ENCODE results near the gene CDKAL1.
"Not testable (repeated sequence)": the region's sequence is repeated elsewhere in the genome, so short reads cannot be mapped to it uniquely, and the experiment has no call there.

Gene CDKAL1

DNA sequence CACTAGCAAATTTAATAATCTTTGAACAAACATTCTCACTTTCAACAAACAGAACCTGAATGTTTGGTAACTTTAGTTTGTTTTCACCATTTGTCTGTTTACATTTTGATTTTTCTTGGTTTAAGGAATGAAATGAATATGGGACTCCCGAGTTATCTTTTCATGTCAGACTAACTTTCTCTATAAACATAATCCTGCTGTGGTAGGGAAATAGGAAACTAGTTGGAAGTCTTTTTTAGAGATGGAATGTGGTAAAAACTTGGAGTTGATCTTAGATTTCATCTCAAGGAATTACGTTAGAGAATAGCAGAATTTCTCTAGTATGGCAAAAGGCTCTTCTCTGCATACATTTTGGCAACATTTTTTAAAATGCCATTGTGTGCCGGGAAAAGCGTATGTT, 206.5 kb downstream of the CDKAL1 start:
- DNase-seq (ENCODE audit: low read depth, low spot score): no peak

DNA sequence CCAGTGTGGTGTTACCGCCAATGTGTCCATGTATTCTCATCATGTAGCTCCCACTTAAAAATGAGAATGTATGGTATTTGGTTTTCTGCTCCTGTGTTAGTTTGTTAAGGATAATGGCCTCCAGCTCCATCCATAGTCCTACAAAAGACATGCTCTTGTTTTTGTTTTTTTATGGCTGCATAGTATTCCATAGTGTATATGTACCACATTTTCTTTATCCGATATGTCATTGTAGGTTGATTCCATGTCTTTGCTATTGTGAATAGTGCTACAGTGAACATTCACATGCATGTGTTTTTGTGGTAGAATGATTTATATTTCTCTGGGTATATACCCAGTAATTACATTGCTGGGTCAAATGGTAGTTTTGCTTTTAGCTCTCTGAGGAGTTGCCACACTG, 207.2 kb downstream of the CDKAL1 start:
- no peak for DNase-seq (ENCODE audit: low read depth, low spot score)

DNA sequence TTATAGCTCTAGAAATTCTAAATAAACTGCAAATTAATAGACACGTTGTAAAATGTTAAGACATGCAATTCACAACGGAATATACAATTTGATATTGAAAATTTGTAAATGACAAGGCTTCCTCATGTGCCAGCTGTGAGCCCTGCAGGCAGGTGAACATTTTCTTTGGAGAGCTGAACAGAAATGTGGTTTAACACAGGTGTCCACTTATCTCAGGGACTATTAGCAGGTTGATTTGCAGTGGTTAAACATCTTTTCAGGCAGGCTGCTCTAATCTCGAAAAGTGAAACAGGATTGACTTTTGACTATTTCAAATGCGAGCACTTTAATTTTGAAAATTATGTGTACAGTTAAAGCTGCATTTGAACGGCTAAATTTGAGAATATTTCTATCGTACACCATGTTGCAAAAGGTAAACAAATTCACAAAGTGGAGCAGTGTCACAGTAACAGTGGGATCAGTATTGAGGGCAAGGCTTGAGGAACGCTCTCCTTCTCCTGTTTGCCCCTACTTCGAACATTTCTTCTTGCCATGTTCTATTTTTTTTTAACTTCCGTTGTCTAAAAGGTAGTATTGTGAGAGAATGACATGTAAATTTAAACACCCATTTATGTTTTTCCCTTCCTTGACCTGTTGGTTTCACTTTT, 210.8 kb downstream of the CDKAL1 start:
- DNase-seq (ENCODE audit: low read depth, low spot score): no peak

DNA sequence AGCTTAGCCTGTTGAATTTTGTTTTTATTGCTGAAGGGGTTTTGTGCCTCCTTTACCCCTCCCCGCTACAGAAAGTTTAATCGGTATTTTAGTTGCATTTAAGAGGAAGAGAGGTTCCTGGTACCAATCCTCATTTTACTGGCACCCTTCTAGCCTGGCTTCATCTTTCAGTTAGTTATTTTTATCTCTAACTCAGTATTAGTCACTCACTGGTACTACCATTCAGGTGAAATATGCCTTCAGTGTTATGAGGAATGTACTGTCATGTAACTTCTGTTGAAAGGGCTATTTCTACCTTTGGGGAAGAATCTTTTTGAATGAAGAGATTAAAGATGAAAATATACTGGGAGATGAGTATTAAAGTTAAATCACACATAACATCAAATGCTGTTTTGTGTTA, 211.8 kb downstream of the CDKAL1 start:
- DNase-seq (ENCODE audit: low read depth, low spot score): no peak

- DNase-seq (ENCODE audit: low read depth, low spot score): no peak
Measured at GRCh38 chr6:20746805-20747558, 212.7 kb downstream of the CDKAL1 start.

- DNase-seq (ENCODE audit: low read depth, low spot score): peak; percentile 37
Measured at GRCh38 chr6:20747991-20748390, 213.7 kb downstream of the CDKAL1 start.

GRCh38 chr6:20751293-20751935, 217.2 kb downstream of the CDKAL1 start:
- no peak for DNase-seq (ENCODE audit: low read depth, low spot score)

DNA sequence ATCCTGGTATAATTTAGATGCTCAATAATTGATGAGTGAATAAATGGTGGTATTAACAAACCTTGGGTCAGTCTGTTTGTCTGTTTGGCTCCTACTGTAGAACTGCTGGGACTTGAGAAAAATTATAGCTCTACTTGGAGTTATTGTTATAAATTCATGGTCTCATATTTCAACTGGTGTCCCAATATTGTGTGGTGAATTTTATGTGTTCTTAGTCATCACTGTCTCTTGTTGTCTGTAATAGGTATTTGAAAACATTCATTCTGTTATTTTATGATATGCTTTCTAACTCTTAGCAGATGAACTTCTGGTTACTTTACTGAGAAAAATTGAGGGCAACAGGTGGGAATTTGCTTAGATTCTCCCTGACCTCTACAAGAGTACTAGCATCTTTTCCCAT, 221.4 kb downstream of the CDKAL1 start:
- no peak for DNase-seq (ENCODE audit: low read depth, low spot score)

- DNase-seq (ENCODE audit: low read depth, low spot score): not testable (repeated sequence)
Measured at GRCh38 chr6:20756584-20757147, 222.4 kb downstream of the CDKAL1 start.

- DNase-seq (ENCODE audit: low read depth, low spot score): no peak
Measured at GRCh38 chr6:20757761-20758160, 223.5 kb downstream of the CDKAL1 start.

DNA sequence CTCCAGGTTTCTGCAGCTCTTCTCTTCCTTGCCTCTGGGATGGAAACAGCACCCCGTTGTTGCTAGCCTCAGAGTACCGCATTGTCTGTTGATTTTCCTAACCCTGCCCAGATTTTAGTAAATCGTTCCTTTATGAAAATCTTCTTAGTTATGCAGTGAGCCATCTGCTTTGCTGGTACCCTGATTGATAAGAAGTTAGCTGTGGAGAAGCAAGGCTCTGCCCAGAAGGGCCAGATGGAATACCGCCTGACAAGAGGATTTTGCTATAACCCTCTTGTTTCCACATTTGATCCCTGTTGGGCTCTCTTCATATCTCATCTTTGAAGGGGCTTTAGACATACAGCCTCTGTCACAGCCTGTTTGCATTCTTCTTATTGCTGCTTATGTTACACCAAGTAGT, 229.0 kb downstream of the CDKAL1 start:
- no peak for DNase-seq (ENCODE audit: low read depth, low spot score)

- DNase-seq (ENCODE audit: low read depth, low spot score): no peak
Measured at GRCh38 chr6:20769631-20770030, 235.4 kb downstream of the CDKAL1 start.

GRCh38 chr6:20770773-20771172, 236.5 kb downstream of the CDKAL1 start:
- no peak for DNase-seq (ENCODE audit: low read depth, low spot score)

- no peak for DNase-seq (ENCODE audit: low read depth, low spot score)
Measured at GRCh38 chr6:20771409-20771808, 237.2 kb downstream of the CDKAL1 start.

GRCh38 chr6:20773822-20774221, 239.6 kb downstream of the CDKAL1 start:
- DNase-seq (ENCODE audit: low read depth, low spot score): no peak

DNA sequence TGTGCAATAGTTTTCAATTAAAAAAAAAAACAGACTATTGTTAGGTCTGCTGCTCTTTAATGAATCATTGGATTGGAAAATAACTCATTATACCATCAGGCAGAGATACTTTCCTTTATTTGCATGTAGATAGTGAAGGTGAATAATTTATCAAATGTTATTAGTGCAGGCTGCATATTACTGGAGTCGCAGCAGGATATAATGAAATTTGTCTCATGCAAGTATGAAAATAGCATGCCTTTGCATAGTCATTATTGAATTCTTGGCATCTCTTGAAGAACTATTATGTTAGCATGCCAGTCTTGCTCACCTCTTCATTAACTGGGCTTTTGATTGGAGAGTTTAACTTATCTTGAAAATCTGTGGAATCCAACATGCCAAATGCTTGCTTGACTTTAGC, 241.7 kb downstream of the CDKAL1 start:
- no peak for DNase-seq (ENCODE audit: low read depth, low spot score)

DNA sequence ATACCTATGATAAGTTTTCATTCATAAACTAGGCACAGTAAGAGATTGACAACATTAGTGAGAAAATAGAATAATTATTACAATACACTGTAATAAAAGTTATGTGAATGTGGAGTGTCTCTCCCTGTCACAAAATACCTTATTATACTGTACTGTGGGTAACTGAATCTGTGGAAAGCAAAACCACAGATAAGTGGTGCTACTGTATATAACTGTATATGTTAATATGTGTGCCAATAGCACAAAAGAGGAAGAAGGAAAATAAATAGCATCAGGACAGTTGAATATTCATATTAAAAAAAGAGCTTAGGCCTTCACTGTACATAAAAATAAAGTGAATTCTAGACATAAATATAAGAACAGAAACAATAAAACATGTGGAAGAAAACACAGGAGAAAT, 243.5 kb downstream of the CDKAL1 start:
- DNase-seq (ENCODE audit: low read depth, low spot score): no peak

GRCh38 chr6:20778459-20778858, 244.2 kb downstream of the CDKAL1 start:
- no peak for DNase-seq (ENCODE audit: low read depth, low spot score)

DNA sequence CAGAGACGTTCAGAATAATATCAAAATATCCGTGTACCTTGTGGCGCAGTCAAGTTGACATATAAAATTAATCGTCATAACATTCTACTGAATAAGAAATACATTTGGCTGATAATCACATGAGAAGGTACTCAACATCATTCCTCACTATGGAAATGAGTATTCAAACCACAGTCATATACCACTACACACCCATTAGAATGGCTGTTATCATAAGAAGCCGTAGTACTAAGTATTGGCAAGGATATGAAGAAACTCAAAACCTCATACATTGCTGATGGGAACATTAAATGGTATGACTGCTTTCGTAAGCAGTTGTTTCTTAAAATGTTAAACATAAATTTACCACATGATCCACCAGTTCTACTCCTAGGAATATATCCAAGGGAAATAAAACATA, 244.7 kb downstream of the CDKAL1 start:
- DNase-seq (ENCODE audit: low read depth, low spot score): no peak

- DNase-seq (ENCODE audit: low read depth, low spot score): peak; percentile 17
Measured at GRCh38 chr6:20789162-20789561, 254.9 kb downstream of the CDKAL1 start.

DNA sequence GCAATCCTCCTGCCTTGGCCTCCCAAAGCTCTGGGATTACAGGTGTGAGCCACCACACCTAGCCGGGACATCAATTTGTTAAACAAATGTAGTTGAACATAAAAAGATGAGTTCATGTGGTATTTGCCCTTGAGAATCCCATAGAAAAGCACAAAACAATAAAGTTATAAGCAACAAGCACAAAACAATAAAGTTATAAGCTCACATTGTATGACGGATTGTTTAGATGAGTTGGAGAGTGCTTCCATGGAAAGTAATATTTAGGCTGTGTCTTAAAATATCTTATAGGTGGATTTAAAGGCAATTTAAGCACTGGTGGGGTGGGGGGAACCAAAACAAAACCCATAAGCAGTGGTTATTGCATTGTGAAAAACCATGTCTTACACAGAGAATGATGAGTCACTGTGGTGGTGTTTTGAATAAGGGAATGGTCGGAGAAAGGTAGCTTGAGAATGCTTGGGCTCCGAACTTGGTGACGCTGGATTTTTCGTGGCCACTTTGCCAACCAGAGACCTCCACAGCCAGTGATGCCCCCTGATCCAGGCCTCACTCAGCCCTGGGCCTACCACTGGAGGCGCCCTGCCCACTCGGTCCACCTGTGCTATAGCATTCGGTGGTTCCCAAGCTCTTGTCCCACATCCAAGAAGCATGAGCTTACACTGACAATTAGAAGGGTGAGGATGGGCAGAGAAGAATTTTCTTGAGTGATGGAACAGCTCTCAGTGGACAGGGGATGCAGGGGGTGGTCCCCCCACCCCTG, 256.0 kb downstream of the CDKAL1 start:
- peak; percentile 60 for DNase-seq (ENCODE audit: low read depth, low spot score)

DNA sequence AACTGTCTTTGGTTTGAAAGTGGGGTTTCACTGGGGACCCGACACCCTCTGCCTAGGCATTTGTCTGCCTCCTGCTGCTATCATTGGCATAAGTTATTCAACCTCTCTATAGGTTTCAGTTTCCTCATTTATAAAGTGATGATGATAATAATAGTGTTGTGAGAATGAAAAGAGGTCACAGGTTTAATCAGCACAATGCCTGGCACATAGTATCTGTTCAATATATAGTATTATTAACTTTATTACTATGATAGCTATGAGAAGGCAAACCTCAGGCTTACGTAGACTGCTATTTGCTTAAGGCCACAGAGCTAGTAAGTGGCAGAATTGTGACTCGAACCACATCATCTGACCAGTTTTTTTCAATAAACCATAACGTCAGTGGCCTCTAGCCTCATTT, 256.8 kb downstream of the CDKAL1 start:
- DNase-seq (ENCODE audit: low read depth, low spot score): no peak

Data from astrocyte of the hippocampus (primary cell).